ENCODE measurements around the gene JRKL. TPM values are rescaled to one million over a fixed set of nuclear protein-coding genes. Genes with fewer than 3 reads are reported as not detected.

JRKL gene
- polyA plus RNA-seq, 1 experiment: 11.2 TPM

DNA sequence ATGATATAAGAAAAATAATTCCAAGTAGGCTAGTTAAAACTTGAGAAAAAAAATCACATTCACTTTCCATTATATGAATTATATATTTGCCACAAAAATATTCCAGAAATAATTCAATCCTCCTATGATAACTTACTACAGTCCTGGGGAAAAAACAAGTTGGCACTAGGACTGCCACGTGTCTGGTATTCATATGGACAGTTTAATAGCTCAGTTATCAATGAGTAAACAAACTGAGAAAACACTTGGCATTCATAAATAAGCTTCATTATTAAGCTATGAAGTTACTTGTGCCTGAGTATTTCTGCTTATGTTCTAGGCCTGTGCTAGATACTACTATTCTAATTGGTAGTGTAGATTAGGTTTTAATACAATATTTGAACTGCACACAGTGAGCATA, 24.3 kb upstream of the JRKL start:
- no peaks in the 10 kb centered on the region for H3K27me3 ChIP-seq (ENCODE audit: control insufficient read depth, insufficient read depth, low read length)
- no peak overlapping the region for H3K4me3 ChIP-seq (ENCODE audit: low read depth, low read length)
- ChIA-PET CTCF (interaction anchor here (1.3 to 1.6 kb wide), 2 partner anchors 22 to 28 kb away, joined by 4 to 8 read pairs; partner anchors contain the start of gene MAML2), POLR2A (no interaction called here)
- H3K9me3 ChIP-seq (ENCODE audit: control insufficient read depth, insufficient read depth, low read length): peaks cover 8% of the 10 kb centered on the region
- DNase-seq (ENCODE audit: low read depth, low spot score): no peak
- TF ChIP-seq, protein P1, sequence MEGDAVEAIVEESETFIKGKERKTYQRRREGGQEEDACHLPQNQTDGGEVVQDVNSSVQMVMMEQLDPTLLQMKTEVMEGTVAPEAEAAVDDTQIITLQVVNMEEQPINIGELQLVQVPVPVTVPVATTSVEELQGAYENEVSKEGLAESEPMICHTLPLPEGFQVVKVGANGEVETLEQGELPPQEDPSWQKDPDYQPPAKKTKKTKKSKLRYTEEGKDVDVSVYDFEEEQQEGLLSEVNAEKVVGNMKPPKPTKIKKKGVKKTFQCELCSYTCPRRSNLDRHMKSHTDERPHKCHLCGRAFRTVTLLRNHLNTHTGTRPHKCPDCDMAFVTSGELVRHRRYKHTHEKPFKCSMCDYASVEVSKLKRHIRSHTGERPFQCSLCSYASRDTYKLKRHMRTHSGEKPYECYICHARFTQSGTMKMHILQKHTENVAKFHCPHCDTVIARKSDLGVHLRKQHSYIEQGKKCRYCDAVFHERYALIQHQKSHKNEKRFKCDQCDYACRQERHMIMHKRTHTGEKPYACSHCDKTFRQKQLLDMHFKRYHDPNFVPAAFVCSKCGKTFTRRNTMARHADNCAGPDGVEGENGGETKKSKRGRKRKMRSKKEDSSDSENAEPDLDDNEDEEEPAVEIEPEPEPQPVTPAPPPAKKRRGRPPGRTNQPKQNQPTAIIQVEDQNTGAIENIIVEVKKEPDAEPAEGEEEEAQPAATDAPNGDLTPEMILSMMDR (IDR thresholded peaks at IDR 0.05; ENCODE audit: low read depth, low read length): no peak
- H3K27ac ChIP-seq (ENCODE audit: low read depth, low read length): no peak overlapping the region

DNA sequence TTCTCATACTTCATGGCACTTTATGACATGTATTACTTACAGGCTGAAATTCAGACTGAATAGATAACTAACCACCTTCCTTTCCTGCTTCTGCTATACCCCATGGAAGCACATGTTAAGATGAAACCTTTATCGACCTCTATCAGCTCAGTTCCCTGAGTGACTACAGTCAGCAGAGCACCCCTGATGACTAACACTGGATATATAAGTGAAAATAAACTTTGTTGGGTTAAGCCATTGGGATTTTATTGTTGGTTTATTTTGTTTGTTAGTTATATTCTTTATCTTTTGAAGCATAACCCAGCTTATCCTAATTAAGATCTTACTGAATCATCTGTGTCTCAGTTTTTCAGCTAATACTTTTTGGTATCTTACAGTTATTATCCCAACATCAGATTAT, 23.8 kb upstream of the JRKL start:
- ChIA-PET POLR2A (interaction anchor here (0.7 kb wide), 1 partner anchor 24 kb away, joined by 3 read pairs; the partner anchor contains the start of genes CCDC82 and JRKL), CTCF (interaction anchor here (1.3 to 1.6 kb wide), 2 partner anchors 23 to 28 kb away, joined by 4 to 8 read pairs; partner anchors contain the start of gene MAML2)
- Histone ChIP-seq H3K9me3 (ENCODE audit: control insufficient read depth, insufficient read depth, low read length) (peaks cover 8% of the 10 kb centered on the region), H3K4me3 (ENCODE audit: low read depth, low read length) (no peak overlapping the region), H3K27me3 (ENCODE audit: control insufficient read depth, insufficient read depth, low read length) (no peaks in the 10 kb centered on the region), H3K27ac (ENCODE audit: low read depth, low read length) (no peak overlapping the region)
- TF ChIP-seq, protein P1 (IDR thresholded peaks at IDR 0.05; ENCODE audit: low read depth, low read length): no peak
- DNase-seq (ENCODE audit: low read depth, low spot score): no peak

DNA sequence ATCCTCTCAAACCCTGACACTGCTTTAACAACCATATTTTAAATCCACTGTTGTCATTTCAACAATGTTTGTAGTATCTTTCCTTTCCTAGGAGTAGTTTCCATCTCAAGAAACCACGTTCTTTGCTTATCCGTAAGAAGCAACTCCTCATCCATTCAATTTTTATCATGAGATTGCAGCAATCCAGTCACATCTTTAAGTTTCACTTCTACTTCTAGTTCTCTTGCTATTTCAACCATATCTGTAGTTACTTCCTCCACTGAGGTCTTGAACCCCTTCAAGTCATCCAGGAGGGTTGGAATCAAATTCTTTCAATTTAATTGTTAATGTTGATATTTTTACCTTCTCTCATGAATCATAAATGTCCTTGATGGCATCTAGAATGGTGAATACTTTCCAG, 22.5 kb upstream of the JRKL start:
- ChIA-PET CTCF (no interaction called here), POLR2A (interaction anchor here (0.7 kb wide), 1 partner anchor 23 kb away, joined by 6 read pairs; the partner anchor contains the start of genes CCDC82 and JRKL)
- Histone ChIP-seq H3K27me3 (ENCODE audit: control insufficient read depth, insufficient read depth, low read length) (no peaks in the 10 kb centered on the region), H3K4me3 (ENCODE audit: low read depth, low read length) (no peak overlapping the region), H3K9me3 (ENCODE audit: control insufficient read depth, insufficient read depth, low read length) (peaks cover 8% of the 10 kb centered on the region), H3K27ac (ENCODE audit: low read depth, low read length) (no peak overlapping the region)
- DNase-seq (ENCODE audit: low read depth, low spot score): no peak
- TF ChIP-seq, protein P1 (IDR thresholded peaks at IDR 0.05; ENCODE audit: low read depth, low read length): no peak

DNA sequence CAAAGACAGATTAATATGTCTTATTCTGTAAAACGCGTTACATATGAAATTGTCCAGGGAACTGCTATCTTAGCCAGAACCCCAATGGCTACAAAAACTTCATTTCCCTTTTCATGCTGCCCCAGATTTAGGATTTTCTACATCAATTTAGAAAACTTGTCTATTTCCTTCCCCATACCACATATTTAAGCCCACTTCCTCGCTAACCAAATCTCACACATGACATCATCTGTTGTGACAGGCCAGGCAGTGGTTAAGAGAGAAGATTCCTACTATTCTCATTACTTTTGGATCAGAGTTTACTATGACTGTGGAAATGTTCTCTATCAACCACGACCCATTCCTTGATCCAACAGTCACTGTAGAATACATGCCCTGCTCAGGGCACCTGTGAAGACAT, 16.0 kb upstream of the JRKL start:
- CTCF ChIA-PET: no interaction called here
- no peak overlapping the region for H3K4me3 ChIP-seq (ENCODE audit: low read depth, low read length)
- TF ChIP-seq, protein P1 (IDR thresholded peaks at IDR 0.05; ENCODE audit: low read depth, low read length): no peak
- no peaks in the 10 kb centered on the region for H3K9me3 ChIP-seq (ENCODE audit: control insufficient read depth, insufficient read depth, low read length)
- H3K27ac ChIP-seq (ENCODE audit: low read depth, low read length): no peak overlapping the region
- H3K27me3 ChIP-seq (ENCODE audit: control insufficient read depth, insufficient read depth, low read length): no peaks in the 10 kb centered on the region
- POLR2A ChIA-PET: interaction anchor here (0.5 kb wide), 1 partner anchor 130 kb away, joined by 3 read pairs; no protein-coding TSS in a partner anchor
- no peak for DNase-seq (ENCODE audit: low read depth, low spot score)

DNA sequence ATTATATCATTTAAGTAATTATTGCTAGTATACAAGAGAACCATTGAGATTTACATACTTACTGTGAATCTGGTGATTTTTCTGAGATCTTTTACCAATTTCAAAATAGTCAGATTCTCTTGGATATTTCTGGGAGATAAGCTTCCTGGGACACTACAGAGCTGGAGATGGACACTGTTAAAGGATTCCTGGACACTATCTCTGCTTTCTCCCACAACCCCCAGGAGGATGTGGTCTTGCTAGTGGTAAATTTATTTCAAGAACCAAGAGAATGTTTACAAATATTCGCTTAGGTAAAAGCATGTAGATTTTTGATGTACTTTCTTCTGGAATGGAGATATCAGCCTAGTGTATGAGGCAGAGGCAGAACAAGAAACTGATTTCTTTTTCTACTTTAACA, 13.0 kb upstream of the JRKL start:
- ChIA-PET POLR2A (no interaction called here), CTCF (no interaction called here)
- Histone ChIP-seq H3K9me3 (ENCODE audit: control insufficient read depth, insufficient read depth, low read length) (no peaks in the 10 kb centered on the region), H3K27me3 (ENCODE audit: control insufficient read depth, insufficient read depth, low read length) (no peaks in the 10 kb centered on the region), H3K4me3 (ENCODE audit: low read depth, low read length) (no peak overlapping the region), H3K27ac (ENCODE audit: low read depth, low read length) (no peak overlapping the region)
- TF ChIP-seq, protein P1 (IDR thresholded peaks at IDR 0.05; ENCODE audit: low read depth, low read length): no peak
- DNase-seq (ENCODE audit: low read depth, low spot score): no peak

Measured in AG04450 (cell line).